ENCODE results near the gene NOX3. TPM values are rescaled to one million over a fixed set of nuclear protein-coding genes. Genes with fewer than 3 reads are reported as not detected.
"Not testable (repeated sequence)": the region's sequence is repeated elsewhere in the genome, so short reads cannot be mapped to it uniquely, and the experiment has no call there.

The NOX3 gene
- total RNA-seq, 5 donors from 2014 or later (not counting 1 experiment from before 2014, with no cell fraction given) = not detected

DNA sequence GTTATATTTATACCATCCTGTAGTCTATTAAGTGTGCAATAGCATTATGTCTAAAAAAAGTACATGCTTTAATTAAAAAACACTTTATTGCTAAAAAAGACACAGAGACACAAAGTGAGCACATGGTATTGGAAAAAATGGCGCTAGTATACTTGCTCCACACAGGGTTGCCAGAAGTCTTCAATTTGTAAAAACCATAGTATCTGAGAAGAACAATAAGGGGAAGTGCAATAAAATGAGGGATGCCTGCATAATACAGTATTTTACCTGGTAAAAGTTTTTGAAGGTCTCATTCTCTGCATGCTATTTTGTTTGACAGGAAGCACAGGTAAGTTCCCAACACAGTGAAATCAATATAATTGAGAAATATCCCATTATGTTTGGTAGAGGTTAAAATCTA lies 1.6 kb downstream of the NOX3 start:
- no CpG with 5 or more reads among the region's 1 CpG for WGBS (ENCODE audit: insufficient coverage)
- H3K4me1 ChIP-seq (ENCODE audit: control insufficient read depth in 1 of 2, extremely low read depth in 1 of 2, insufficient read depth in 2 of 2, low read length in 2 of 2) = peaks cover 0 to 2% of the 10 kb centered on the region in 2 experiments
- Mint-ChIP-seq H3K36me3 (no peaks in the 10 kb centered on the region), H3K4me3 (no peak overlapping the region), H3K4me1 (peaks cover 5 to 6% (median 5%) of the 10 kb centered on the region in 3 donors), H3K27ac (no peak overlapping the region), H3K27me3 (peaks cover 0 to 22% of the 10 kb centered on the region in 2 donors), H3K9me3 (no peaks in the 10 kb centered on the region)
- H3K36me3 ChIP-seq (ENCODE audit: control insufficient read depth in 2 of 2, extremely low read depth in 1 of 2, insufficient read depth in 1 of 2, low read length in 1 of 2) = no peaks in the 10 kb centered on the region
- H3K9me3 ChIP-seq = no peaks in the 10 kb centered on the region
- ChIA-PET POLR2A (no interaction called here), CTCF (no interaction called here)
- no peak for ATAC-seq (replicated peaks in 1 of 4)
- H3K27ac ChIP-seq (ENCODE audit: low read length) = no peak overlapping the region
- H3K27me3 ChIP-seq (replicated peaks in 1 of 2; ENCODE audit: control insufficient read depth in 2 of 2, extremely low read depth in 1 of 2, insufficient read depth in 2 of 2, low read length in 1 of 2) = peaks cover 0 to 2% of the 10 kb centered on the region in 2 experiments
- H3K4me3 ChIP-seq (ENCODE audit: control insufficient read depth in 1 of 2, extremely low read depth in 1 of 2, low read length in 1 of 2) = no peak overlapping the region
- no peak for DNase-seq

DNA sequence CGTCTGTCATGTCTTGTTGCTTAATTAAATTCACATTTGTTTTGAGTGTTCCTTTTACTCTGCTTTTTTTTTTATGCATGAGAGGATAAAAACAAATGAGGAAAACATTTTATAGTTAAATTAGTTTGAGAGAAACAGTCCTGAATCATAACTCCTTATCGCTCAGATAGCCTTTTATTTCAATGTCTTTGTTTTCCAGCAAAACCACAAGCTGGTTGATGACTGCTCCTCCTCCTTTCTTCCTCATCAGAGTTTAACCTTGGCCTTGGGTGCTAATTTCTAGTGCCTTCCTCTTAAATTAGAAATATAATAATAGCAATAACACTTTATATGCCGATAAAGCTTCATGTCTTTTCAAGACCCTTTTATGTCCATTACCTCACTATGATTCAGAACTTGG lies 3.1 kb downstream of the NOX3 start:
- Mint-ChIP-seq H3K27me3 (peaks cover 0 to 18% of the 10 kb centered on the region in 2 donors), H3K36me3 (no peaks in the 10 kb centered on the region), H3K4me3 (no peak overlapping the region), H3K27ac (no peak overlapping the region), H3K9me3 (no peaks in the 10 kb centered on the region), H3K4me1 (peaks cover 5 to 7% (median 6%) of the 10 kb centered on the region in 3 donors)
- no CpG with 5 or more reads among the region's 3 CpGs for WGBS (ENCODE audit: insufficient coverage)
- no peak overlapping the region for H3K27ac ChIP-seq (ENCODE audit: low read length)
- ATAC-seq (replicated peaks in 1 of 4) (no peak), DNase-seq (no peak)
- no peaks in the 10 kb centered on the region for H3K9me3 ChIP-seq
- CTCF ChIA-PET = interaction anchor here in 1 of 2 donors (0.6 kb wide), 1 partner anchor 165 kb away, joined by 4 read pairs; no protein-coding TSS in a partner anchor
- peaks cover 0 to 2% of the 10 kb centered on the region in 2 experiments for H3K4me1 ChIP-seq (ENCODE audit: control insufficient read depth in 1 of 2, extremely low read depth in 1 of 2, insufficient read depth in 2 of 2, low read length in 2 of 2)
- POLR2A ChIA-PET = interaction anchor here in 1 of 2 donors (1.0 kb wide), 1 partner anchor 145 kb away, joined by 3 read pairs; no protein-coding TSS in a partner anchor
- H3K27me3 ChIP-seq (replicated peaks in 1 of 2; ENCODE audit: control insufficient read depth in 2 of 2, extremely low read depth in 1 of 2, insufficient read depth in 2 of 2, low read length in 1 of 2) = peaks cover 0 to 2% of the 10 kb centered on the region in 2 experiments
- no peak overlapping the region for H3K4me3 ChIP-seq (ENCODE audit: control insufficient read depth in 1 of 2, extremely low read depth in 1 of 2, low read length in 1 of 2)
- no peaks in the 10 kb centered on the region for H3K36me3 ChIP-seq (ENCODE audit: control insufficient read depth in 2 of 2, extremely low read depth in 1 of 2, insufficient read depth in 1 of 2, low read length in 1 of 2)

DNA sequence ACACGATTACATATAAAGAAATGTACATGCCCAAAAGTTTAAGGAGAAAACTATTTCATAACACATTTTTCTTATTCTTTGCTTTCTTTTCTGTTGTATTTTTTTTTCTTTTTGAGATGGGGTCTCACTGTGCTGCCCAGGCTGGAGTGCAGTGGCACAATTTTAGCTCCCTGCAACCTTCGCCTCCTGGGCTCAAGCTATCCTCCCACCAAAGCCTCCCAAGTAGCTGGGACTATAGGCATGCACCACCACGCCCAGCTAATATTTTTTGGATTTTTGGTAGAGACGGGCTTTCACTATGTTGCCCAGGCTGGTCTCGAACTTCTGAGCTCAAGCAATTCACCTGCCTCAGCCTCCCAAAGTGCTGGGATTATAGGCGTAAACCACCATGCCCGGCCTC lies 4.1 kb downstream of the NOX3 start:
- H3K9me3 Mint-ChIP-seq; H3K4me1 Mint-ChIP-seq; H3K9me3 ChIP-seq; H3K27ac ChIP-seq (ENCODE audit: low read length); H3K27me3 ChIP-seq (replicated peaks in 1 of 2; ENCODE audit: control insufficient read depth in 2 of 2, extremely low read depth in 1 of 2, insufficient read depth in 2 of 2, low read length in 1 of 2); H3K4me3 ChIP-seq (ENCODE audit: control insufficient read depth in 1 of 2, extremely low read depth in 1 of 2, low read length in 1 of 2); H3K36me3 Mint-ChIP-seq; H3K27ac Mint-ChIP-seq; H3K4me3 Mint-ChIP-seq; H3K36me3 ChIP-seq (ENCODE audit: control insufficient read depth in 2 of 2, extremely low read depth in 1 of 2, insufficient read depth in 1 of 2, low read length in 1 of 2); POLR2A ChIA-PET; ATAC-seq (replicated peaks in 1 of 4); H3K4me1 ChIP-seq (ENCODE audit: control insufficient read depth in 1 of 2, extremely low read depth in 1 of 2, insufficient read depth in 2 of 2, low read length in 2 of 2); DNase-seq: not testable (repeated sequence)
- H3K27me3 Mint-ChIP-seq = peaks cover 3 to 18% of the 10 kb centered on the region in 2 donors
- CTCF ChIA-PET = interaction anchor here in 1 of 2 donors (0.6 kb wide), 1 partner anchor 736 kb away, joined by 4 read pairs; no protein-coding TSS in a partner anchor
- WGBS (ENCODE audit: insufficient coverage) = 83% methylated on average over 3 of the region's 7 CpGs

DNA sequence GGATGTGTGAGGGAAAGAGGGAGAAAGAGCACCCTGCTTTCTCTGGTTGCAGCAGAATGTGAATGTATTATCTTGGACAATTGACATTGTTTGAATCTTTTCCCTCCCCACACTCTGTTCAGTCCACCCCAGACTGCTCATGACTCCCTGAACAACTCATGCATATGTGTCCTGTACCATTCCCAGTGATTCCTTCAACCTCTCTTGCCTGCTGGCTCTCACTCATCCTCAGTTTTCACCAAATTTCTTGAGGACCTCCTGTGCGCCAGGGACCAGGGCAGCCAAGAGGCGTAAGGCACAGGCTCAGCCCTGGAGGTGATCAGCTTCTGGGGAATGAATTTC lies 5.4 kb downstream of the NOX3 start:
- H3K27ac Mint-ChIP-seq = no peak overlapping the region
- no peak overlapping the region for H3K4me3 ChIP-seq (ENCODE audit: control insufficient read depth in 1 of 2, extremely low read depth in 1 of 2, low read length in 1 of 2)
- H3K9me3 Mint-ChIP-seq = no peaks in the 10 kb centered on the region
- POLR2A ChIA-PET = no interaction called here
- no peaks in the 10 kb centered on the region for H3K9me3 ChIP-seq
- WGBS (ENCODE audit: insufficient coverage) = no CpG with 5 or more reads among the region's 2 CpGs
- no peak overlapping the region for H3K4me3 Mint-ChIP-seq
- no peaks in the 10 kb centered on the region for H3K36me3 Mint-ChIP-seq
- DNase-seq (no peak), ATAC-seq (replicated peaks in 1 of 4) (no peak)
- peaks cover 0 to 2% of the 10 kb centered on the region in 2 experiments for H3K27me3 ChIP-seq (replicated peaks in 1 of 2; ENCODE audit: control insufficient read depth in 2 of 2, extremely low read depth in 1 of 2, insufficient read depth in 2 of 2, low read length in 1 of 2)
- H3K27ac ChIP-seq (ENCODE audit: low read length) = no peak overlapping the region
- peaks cover 3 to 14% of the 10 kb centered on the region in 2 donors for H3K27me3 Mint-ChIP-seq
- CTCF ChIA-PET = no interaction called here
- peaks cover 0 to 2% of the 10 kb centered on the region in 2 experiments for H3K4me1 ChIP-seq (ENCODE audit: control insufficient read depth in 1 of 2, extremely low read depth in 1 of 2, insufficient read depth in 2 of 2, low read length in 2 of 2)
- no peaks in the 10 kb centered on the region for H3K36me3 ChIP-seq (ENCODE audit: control insufficient read depth in 2 of 2, extremely low read depth in 1 of 2, insufficient read depth in 1 of 2, low read length in 1 of 2)
- H3K4me1 Mint-ChIP-seq = peaks cover 5 to 7% (median 6%) of the 10 kb centered on the region in 3 donors

DNA sequence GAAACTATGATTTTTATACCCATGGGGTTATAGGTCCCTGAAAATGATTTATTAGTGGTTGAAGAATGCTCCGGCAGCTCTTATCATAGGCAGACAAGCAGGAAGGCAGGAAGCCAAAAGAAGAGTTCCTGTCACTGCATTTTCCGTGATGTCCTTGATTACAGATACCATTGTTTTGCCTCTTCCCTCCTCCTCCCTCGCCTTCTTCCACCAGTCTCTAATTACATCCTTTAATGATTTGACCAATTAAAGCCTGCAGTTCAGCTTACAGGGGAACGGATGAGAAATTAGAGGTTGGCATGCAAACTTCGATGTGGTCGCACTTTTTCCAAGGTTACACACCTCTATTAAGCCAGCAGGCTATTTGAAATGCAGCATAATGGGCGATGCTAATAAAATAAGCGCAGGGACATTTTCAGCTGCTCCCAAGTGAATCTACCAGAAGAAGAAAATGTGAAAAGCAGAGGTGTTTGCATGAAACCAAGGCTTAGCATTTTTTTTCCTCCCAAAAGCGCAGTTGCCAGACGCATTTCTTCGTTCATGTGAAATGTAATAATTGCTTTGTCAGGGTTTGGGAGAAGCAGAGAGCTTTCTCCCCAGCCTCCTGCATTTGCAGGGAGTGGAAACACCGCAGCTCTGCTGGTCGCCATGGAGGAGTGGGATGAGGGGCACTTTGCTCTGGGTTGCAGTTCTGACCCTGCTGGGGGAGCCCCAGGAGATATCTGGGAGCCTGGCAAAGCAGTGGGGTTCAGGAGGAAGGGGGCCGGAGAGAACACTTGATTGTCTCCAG lies 6.0 kb downstream of the NOX3 start:
- ChIA-PET CTCF (no interaction called here), POLR2A (no interaction called here)
- Histone ChIP-seq H3K27ac (ENCODE audit: low read length) (no peak overlapping the region), H3K4me3 (ENCODE audit: control insufficient read depth in 1 of 2, extremely low read depth in 1 of 2, low read length in 1 of 2) (no peak overlapping the region), H3K9me3 (no peaks in the 10 kb centered on the region), H3K4me1 (ENCODE audit: control insufficient read depth in 1 of 2, extremely low read depth in 1 of 2, insufficient read depth in 2 of 2, low read length in 2 of 2) (peaks cover 0 to 2% of the 10 kb centered on the region in 2 experiments), H3K27me3 (replicated peaks in 1 of 2; ENCODE audit: control insufficient read depth in 2 of 2, extremely low read depth in 1 of 2, insufficient read depth in 2 of 2, low read length in 1 of 2) (peaks cover 0 to 2% of the 10 kb centered on the region in 2 experiments), H3K36me3 (ENCODE audit: control insufficient read depth in 2 of 2, extremely low read depth in 1 of 2, insufficient read depth in 1 of 2, low read length in 1 of 2) (no peaks in the 10 kb centered on the region)
- DNase-seq (no peak), ATAC-seq (replicated peaks in 1 of 4) (no peak)
- Mint-ChIP-seq H3K36me3 (no peaks in the 10 kb centered on the region), H3K27ac (no peak overlapping the region), H3K4me3 (no peak overlapping the region), H3K4me1 (peaks cover 5 to 7% (median 6%) of the 10 kb centered on the region in 3 donors), H3K27me3 (peaks cover 3 to 14% of the 10 kb centered on the region in 2 donors), H3K9me3 (no peaks in the 10 kb centered on the region)
- WGBS (ENCODE audit: insufficient coverage) = 82% methylated on average over 4 of the region's 14 CpGs

DNA sequence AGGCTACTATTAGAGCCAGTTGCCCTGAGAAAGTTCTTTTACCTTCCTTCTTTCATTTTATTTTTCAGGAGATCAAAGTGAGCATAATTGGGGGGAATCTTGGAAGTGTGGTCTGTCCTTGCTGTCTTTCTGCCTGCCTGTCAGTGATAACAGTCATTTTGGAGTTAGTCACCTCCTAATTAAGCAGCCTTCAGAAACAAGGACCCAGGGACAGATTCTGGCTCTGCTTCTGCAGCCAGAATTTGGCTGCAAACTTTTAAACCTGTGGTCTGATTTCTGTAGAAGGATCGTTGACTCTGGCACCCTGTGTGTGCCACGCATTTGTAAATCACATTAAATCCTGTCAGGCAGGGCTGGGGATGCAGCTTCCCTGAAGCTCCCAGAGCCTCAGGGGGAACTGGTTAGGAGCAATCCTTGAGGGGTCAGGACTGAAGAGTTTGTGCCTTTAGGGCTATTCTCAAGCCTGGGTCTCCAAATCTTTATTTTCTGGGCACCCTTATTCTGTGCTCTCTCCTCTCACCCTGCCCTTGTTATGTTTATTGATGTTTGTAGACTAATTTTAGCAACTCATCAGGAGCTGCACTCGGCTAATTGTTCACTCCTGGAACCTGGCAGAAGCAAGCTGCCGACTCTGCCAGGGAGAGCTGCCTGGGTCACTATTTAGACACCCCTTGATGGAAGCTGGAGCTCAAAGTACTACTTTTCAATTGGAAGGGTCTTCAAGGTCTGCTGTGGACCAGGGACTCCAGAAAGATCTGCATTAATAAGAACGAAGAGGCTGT lies 6.8 kb downstream of the NOX3 start:
- ChIA-PET POLR2A (interaction anchor here in 1 of 2 donors (0.6 kb wide), 1 partner anchor 29 kb away, joined by 4 read pairs; no protein-coding TSS in a partner anchor), CTCF (interaction anchor here in 1 of 2 donors (0.7 kb wide), 1 partner anchor 1885 kb away, joined by 4 read pairs; no protein-coding TSS in a partner anchor)
- Mint-ChIP-seq H3K9me3 (no peaks in the 10 kb centered on the region), H3K27me3 (peaks cover 3 to 14% of the 10 kb centered on the region in 2 donors), H3K36me3 (no peaks in the 10 kb centered on the region), H3K4me1 (peaks cover 5 to 7% (median 6%) of the 10 kb centered on the region in 3 donors), H3K27ac (no peak overlapping the region), H3K4me3 (no peak overlapping the region)
- Histone ChIP-seq H3K4me3 (ENCODE audit: control insufficient read depth in 1 of 2, extremely low read depth in 1 of 2, low read length in 1 of 2) (no peak overlapping the region), H3K27me3 (replicated peaks in 1 of 2; ENCODE audit: control insufficient read depth in 2 of 2, extremely low read depth in 1 of 2, insufficient read depth in 2 of 2, low read length in 1 of 2) (peaks cover 0 to 2% of the 10 kb centered on the region in 2 experiments), H3K36me3 (ENCODE audit: control insufficient read depth in 2 of 2, extremely low read depth in 1 of 2, insufficient read depth in 1 of 2, low read length in 1 of 2) (no peaks in the 10 kb centered on the region), H3K4me1 (ENCODE audit: control insufficient read depth in 1 of 2, extremely low read depth in 1 of 2, insufficient read depth in 2 of 2, low read length in 2 of 2) (peaks cover 0 to 2% of the 10 kb centered on the region in 2 experiments), H3K27ac (ENCODE audit: low read length) (no peak overlapping the region), H3K9me3 (no peaks in the 10 kb centered on the region)
- no peak for ATAC-seq (replicated peaks in 1 of 4)
- WGBS (ENCODE audit: insufficient coverage) = 100% methylated on average over 1 of the region's 5 CpGs
- DNase-seq = no peak
